ENCODE measurements around the gene NOPCHAP1. TPM values are rescaled to one million over a fixed set of nuclear protein-coding genes. Genes with fewer than 3 reads are reported as not detected.

NOPCHAP1 gene
- total RNA-seq, 1 donor from 2014 or later: 9.9 TPM

GRCh38 chr12:105030820-105031807 lies 45.0 kb downstream of the NOPCHAP1 start:
- no peaks in the 10 kb centered on the region for H3K27me3 Mint-ChIP-seq (ENCODE audit: unreplicated experiment)
- peaks cover 17% of the 10 kb centered on the region for H3K4me1 Mint-ChIP-seq (ENCODE audit: unreplicated experiment)
- no peak overlapping the region for H3K4me3 Mint-ChIP-seq (ENCODE audit: unreplicated experiment)
- no peak for DNase-seq (ENCODE audit: extremely low spot score, unreplicated experiment)
- H3K36me3 Mint-ChIP-seq (ENCODE audit: unreplicated experiment): peaks cover 55% of the 10 kb centered on the region
- no peak for TF ChIP-seq CTCF (IDR thresholded peaks at IDR 0.05)
- no peak overlapping the region for H3K27ac Mint-ChIP-seq (ENCODE audit: unreplicated experiment)
- H3K9me3 Mint-ChIP-seq (ENCODE audit: unreplicated experiment): no peaks in the 10 kb centered on the region

GRCh38 chr12:105032703-105033357 lies 46.7 kb downstream of the NOPCHAP1 start:
- Mint-ChIP-seq H3K4me1 (ENCODE audit: unreplicated experiment) (no peaks in the 10 kb centered on the region), H3K4me3 (ENCODE audit: unreplicated experiment) (no peak overlapping the region), H3K36me3 (ENCODE audit: unreplicated experiment) (peaks cover 51% of the 10 kb centered on the region), H3K27me3 (ENCODE audit: unreplicated experiment) (no peaks in the 10 kb centered on the region), H3K9me3 (ENCODE audit: unreplicated experiment) (no peaks in the 10 kb centered on the region), H3K27ac (ENCODE audit: unreplicated experiment) (no peak overlapping the region)
- no peak for DNase-seq (ENCODE audit: extremely low spot score, unreplicated experiment)
- TF ChIP-seq CTCF (IDR thresholded peaks at IDR 0.05): no peak

DNA sequence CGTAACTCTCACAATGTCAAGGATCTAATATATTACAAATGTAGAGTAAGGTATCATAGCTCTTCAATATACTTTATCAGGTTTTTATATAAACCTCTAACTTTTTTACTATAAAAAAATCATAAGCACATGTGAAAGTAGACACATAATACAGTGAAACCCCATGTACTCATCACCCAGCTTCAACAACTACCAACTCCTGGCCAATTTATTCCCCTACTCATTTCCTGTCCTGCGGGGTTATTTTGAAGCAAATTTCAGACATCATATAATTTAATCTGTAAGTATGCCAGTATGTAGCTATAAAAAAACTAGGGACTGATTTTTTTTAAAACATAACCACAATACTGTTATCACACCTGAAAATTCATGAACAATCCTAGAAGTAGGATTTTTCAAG lies 47.7 kb downstream of the NOPCHAP1 start:
- H3K27me3 Mint-ChIP-seq (ENCODE audit: unreplicated experiment): no peaks in the 10 kb centered on the region
- no peak for TF ChIP-seq CTCF (IDR thresholded peaks at IDR 0.05)

More for the DNA sequence above, 47.7 kb downstream of the NOPCHAP1 start:
- Mint-ChIP-seq H3K36me3 (ENCODE audit: unreplicated experiment) (peaks cover 56% of the 10 kb centered on the region), H3K4me1 (ENCODE audit: unreplicated experiment) (no peaks in the 10 kb centered on the region), H3K4me3 (ENCODE audit: unreplicated experiment) (no peak overlapping the region), H3K27ac (ENCODE audit: unreplicated experiment) (no peak overlapping the region), H3K9me3 (ENCODE audit: unreplicated experiment) (no peaks in the 10 kb centered on the region)
- DNase-seq (ENCODE audit: extremely low spot score, unreplicated experiment): no peak

Other genes starting within 250 kb of the NOPCHAP1 start
- gene SLC41A2, start 28.0 kb upstream of the NOPCHAP1 start, total RNA-seq: 24.4 and 26.5 TPM in 2 replicates
- 85.5 and 90.5 TPM in 2 replicates for gene ALDH1L2, start 98.1 kb downstream of the NOPCHAP1 start, total RNA-seq
- 69.1 and 73.2 TPM in 2 replicates for gene WASHC4, start 121.4 kb downstream of the NOPCHAP1 start, total RNA-seq
- gene APPL2, start 249.9 kb downstream of the NOPCHAP1 start, total RNA-seq: 69.2 and 69.8 TPM in 2 replicates

Measured in osteocyte (in vitro differentiated cells).